Loucy (cell line): Measurements from ENCODE around the gene NF1.

Experiments used
- H2AFZ ChIP-seq: fragments of 200-600 bp; sonication (generic); 2 replicates; pipeline ENCODE4 v1.6.0; 2016; ENCODE audit warnings: antibody characterized with exemption, mild to moderate bottlenecking, low read length, moderate library complexity
- H3F3A ChIP-seq: fragments of 200-600 bp; 2 replicates; pipeline ENCODE4 v1.6.0; 2016; ENCODE audit warnings: antibody characterized with exemption, low read depth, mild to moderate bottlenecking
- H3K27me3 ChIP-seq: fragments of 200-600 bp; sonication (generic); 2 replicates; pipeline ENCODE4 v1.6.1; 2014; ENCODE audit warnings: low read length, mild to moderate bottlenecking; ENCODE audit not compliant: insufficient read depth, poor library complexity, severe bottlenecking
- H3K36me3 ChIP-seq: fragments of 200-600 bp; sonication (generic); 2 replicates; pipeline ENCODE4 v1.6.1; 2016; ENCODE audit warnings: low read length; ENCODE audit not compliant: insufficient read depth
- H3K4me1 ChIP-seq: fragments of 200-600 bp; sonication (generic); 2 replicates; pipeline ENCODE4 v1.5.1; 2014; ENCODE audit warnings: low read length, mild to moderate bottlenecking; ENCODE audit not compliant: insufficient read depth, poor library complexity, severe bottlenecking
- H3K4me2 ChIP-seq: fragments of 200-600 bp; sonication (generic); 2 replicates; pipeline ENCODE4 v1.6.0; 2014; ENCODE audit warnings: antibody characterized with exemption, low read length, low read depth, mild to moderate bottlenecking; ENCODE audit not compliant: poor library complexity, severe bottlenecking
- H3K4me3 ChIP-seq: fragments of 200-600 bp; sonication (generic); 2 replicates; pipeline ENCODE4 v1.5.1; 2014; ENCODE audit warnings: low read length, mild to moderate bottlenecking, mixed read lengths; ENCODE audit not compliant: poor library complexity, severe bottlenecking
- H3K79me2 ChIP-seq: fragments of 200-600 bp; sonication (generic); 2 replicates; pipeline ENCODE4 v1.6.1; 2014; ENCODE audit warnings: low read length; ENCODE audit not compliant: insufficient read depth
- H3K9ac ChIP-seq: fragments of 200-600 bp; sonication (generic); 2 replicates; pipeline ENCODE4 v1.6.0; 2014; ENCODE audit warnings: mild to moderate bottlenecking, low read depth, low read length, moderate library complexity; ENCODE audit not compliant: poor library complexity, severe bottlenecking
- H3K9me2 ChIP-seq: fragments of 200-600 bp; sonication (generic); replicated peaks from 2 replicates; pipeline ENCODE4 v1.6.1; 2016; ENCODE audit warnings: low read depth, low read length, mixed read lengths
- H3K9me3 ChIP-seq: fragments of 200-600 bp; sonication (generic); 2 replicates; pipeline ENCODE4 v1.6.1; 2014; ENCODE audit warnings: mild to moderate bottlenecking, antibody characterized with exemption, low read length, low read depth; ENCODE audit not compliant: insufficient read depth
- H4K20me1 ChIP-seq: fragments of 200-600 bp; sonication (generic); 2 replicates; pipeline ENCODE4 v1.6.0; 2014; ENCODE audit warnings: antibody characterized with exemption, low read length, mild to moderate bottlenecking; ENCODE audit not compliant: insufficient read depth, poor library complexity, severe bottlenecking
- CTCF ChIP-seq: fragments of 200-600 bp; sonication (generic); conservative IDR thresholded peaks from 2 replicates; pipeline ENCODE4 v1.5.1; 2014; ENCODE audit warnings: mild to moderate bottlenecking, antibody characterized with exemption, low read length
- EZH2phosphoT487 ChIP-seq: fragments of 200-600 bp; IDR thresholded peaks from 2 replicates; pipeline ENCODE4 v1.6.1; 2018; ENCODE audit warnings: antibody characterized with exemption, mild to moderate bottlenecking, moderate library complexity, borderline replicate concordance

NF1 gene

GRCh38 chr17:31405890-31406371 is 311.2 kb downstream of the NF1 start:
- Histone ChIP-seq H3K36me3 (no peaks in the 10 kb centered on the region), H3K27me3 (no peaks in the 10 kb centered on the region), H3K9me3 (no peaks in the 10 kb centered on the region), H3K9ac (no peak overlapping the region), H3K9me2 (no peaks in the 10 kb centered on the region), H3K79me2 (no peaks in the 10 kb centered on the region), H2AFZ (no peak overlapping the region), H3K4me1 (no peaks in the 10 kb centered on the region), H4K20me1 (no peaks in the 10 kb centered on the region), H3K4me3 (no peak overlapping the region), H3F3A (no peaks in the 10 kb centered on the region), H3K4me2 (no peak overlapping the region)
- TF ChIP-seq EZH2phosphoT487 (no peak), CTCF (no peak)

- Histone ChIP-seq H3F3A (no peaks in the 10 kb centered on the region), H3K4me1 (no peaks in the 10 kb centered on the region), H3K4me3 (no peak overlapping the region), H2AFZ (no peak overlapping the region), H3K9me2 (no peaks in the 10 kb centered on the region), H3K79me2 (no peaks in the 10 kb centered on the region), H3K9me3 (no peaks in the 10 kb centered on the region), H3K36me3 (no peaks in the 10 kb centered on the region), H3K9ac (no peak overlapping the region), H4K20me1 (no peaks in the 10 kb centered on the region), H3K27me3 (no peaks in the 10 kb centered on the region), H3K4me2 (no peak overlapping the region)
- TF ChIP-seq EZH2phosphoT487 (no peak), CTCF (no peak)
These were observed 313.8 kb downstream of the NF1 start for GRCh38 chr17:31408586-31408985.

- no peaks in the 10 kb centered on the region for H3K4me1 ChIP-seq
These were observed 317.0 kb downstream of the NF1 start for GRCh38 chr17:31411707-31412285.

More at GRCh38 chr17:31411707-31412285, 317.0 kb downstream of the NF1 start:
- Histone ChIP-seq H3K9me3 (no peaks in the 10 kb centered on the region), H3K36me3 (no peaks in the 10 kb centered on the region), H3K9ac (no peak overlapping the region), H2AFZ (no peak overlapping the region), H3K79me2 (no peaks in the 10 kb centered on the region), H3K27me3 (no peaks in the 10 kb centered on the region), H4K20me1 (no peaks in the 10 kb centered on the region), H3K9me2 (no peaks in the 10 kb centered on the region), H3F3A (no peaks in the 10 kb centered on the region), H3K4me3 (no peak overlapping the region), H3K4me2 (no peak overlapping the region)
- TF ChIP-seq CTCF: no peak
